ENCODE results near the gene HABP2.

GRCh38 chr10:113524120-113524519 lies 28.7 kb upstream of the HABP2 start:
- TF ChIP-seq CTCF (IDR thresholded peaks at IDR 0.05; ENCODE audit: insufficient read depth, low read length, poor library complexity, severe bottlenecking) (no peak), EZH2phosphoT487 (conservative IDR thresholded peaks at IDR 0.05; ENCODE audit: low read length) (no peak)
